GM12878 (cell line): ENCODE results near the gene CRYL1. TPM values are rescaled to one million over a fixed set of nuclear protein-coding genes. Genes with fewer than 3 reads are reported as not detected.

ENCODE experiments used
- ATAC-seq: fragments of 200-7000 bp; cut with Tn5 transposase; 3 replicates; pipeline ENCODE4 v1.9.1; 2020; ENCODE audit warnings: mild to moderate bottlenecking, moderate library complexity
- BruUV-seq: library from RNA; stranded (reverse); fragments of 400-500 nt; replicated peaks from 2 replicates; lab custom pipeline; 2021; lab: Mats Ljungman, UMichigan
- CTCF ChIA-PET: fragments of 300-600 bp; sonication (Branson Sonifier 250); formaldehyde crosslinking; extraction: SDS; loops from one replicate; lab custom pipeline; 2021; ENCODE audit warnings: inconsistent platforms; lab: Yijun Ruan, JAX
- POLR2A ChIA-PET: fragments of 350-600 bp; formaldehyde crosslinking; extraction: SDS; loops from one replicate; lab custom pipeline; 2021; ENCODE audit warnings: inconsistent platforms; lab: Charles Lee
- RAD21 ChIA-PET: fragments of 300-600 bp; sonication (Branson Sonifier 250); formaldehyde crosslinking; loops from one replicate; lab custom pipeline; 2023; ENCODE audit warnings: antibody characterized with exemption; ENCODE audit not compliant: unreplicated experiment; lab: Charles Lee
- SMC1A ChIA-PET: fragments of 300-600 bp; sonication (Branson Sonifier 250); formaldehyde crosslinking; loops from one replicate; lab custom pipeline; 2023; ENCODE audit not compliant: unreplicated experiment, uncharacterized antibody; lab: Charles Lee
- DNase-seq: peaks from one replicate; pipeline ENCODE4 v3.0.0-alpha.2; 2011; ENCODE audit warnings: low read depth, low spot score
- FAIRE-seq: peaks from 3 replicates; lab custom pipeline; 2011; peaks lifted over from hg19 to GRCh38; lab: Jason Lieb, UNC
- H2AFZ ChIP-seq: 2 replicates; pipeline ENCODE4 v1.6.0; 2011; ENCODE audit warnings: low read depth, low read length, control low read depth; ENCODE audit not compliant: control insufficient read depth
- H3K27ac ChIP-seq: 2 replicates; pipeline ENCODE4 v1.5.1; 2011; ENCODE audit warnings: control low read depth; ENCODE audit not compliant: control insufficient read depth, insufficient read depth
- H3K27me3 ChIP-seq, 2 experiments: replicated peaks in 1 of 2; 2 replicates each; pipeline versions ENCODE4 v1.6.0 to v1.6.1; 2011; ENCODE audit warnings: low read length in 1 of 2; ENCODE audit not compliant: control insufficient read depth in 2 of 2, insufficient read depth in 2 of 2
- H3K36me3 ChIP-seq, 2 experiments: 2 replicates each; pipeline ENCODE4 v1.5.1; 2011; ENCODE audit warnings: low read length in 1 of 2; ENCODE audit not compliant: control insufficient read depth in 2 of 2, insufficient read depth in 2 of 2
- H3K4me1 ChIP-seq: 2 replicates; pipeline ENCODE4 v1.6.1; 2011; ENCODE audit warnings: mild to moderate bottlenecking, low read length, moderate library complexity, mixed read lengths; ENCODE audit not compliant: control insufficient read depth, insufficient read depth
- H3K4me2 ChIP-seq: 2 replicates; pipeline ENCODE4 v1.6.0; 2011; ENCODE audit warnings: control low read depth; ENCODE audit not compliant: control insufficient read depth, insufficient read depth
- H3K4me3 ChIP-seq: fragments of 200-600 bp; sonication (generic); 2 replicates; pipeline ENCODE4 v1.5.1; 2016
- H3K79me2 ChIP-seq: 2 replicates; pipeline ENCODE4 v1.6.0; 2011; ENCODE audit warnings: low read length; ENCODE audit not compliant: control insufficient read depth, insufficient read depth
- H3K9ac ChIP-seq: 2 replicates; pipeline ENCODE4 v1.8.0; 2011; ENCODE audit warnings: low read length, control low read depth, mixed read lengths; ENCODE audit not compliant: control insufficient read depth, insufficient read depth
- H3K9me3 ChIP-seq: replicated peaks from 3 replicates; pipeline ENCODE4 v1.5.1; 2011; ENCODE audit warnings: mild to moderate bottlenecking, low read length; ENCODE audit not compliant: control insufficient read depth, insufficient read depth
- H4K20me1 ChIP-seq: 2 replicates; pipeline ENCODE4 v1.6.0; 2011; ENCODE audit not compliant: control insufficient read depth, insufficient read depth
- CBFB ChIP-seq: IDR thresholded peaks from 2 replicates; pipeline ENCODE4 v1.6.1; 2016; ENCODE audit warnings: antibody characterized with exemption, low read depth
- DPF2 ChIP-seq: fragments of 450-650 bp; IDR thresholded peaks from 2 replicates; pipeline ENCODE4 v1.6.1; 2017; ENCODE audit warnings: mild to moderate bottlenecking
- EGR1 ChIP-seq, 2 experiments: IDR thresholded peaks; 1 replicate in 1 of 2; 2 replicates in 1 of 2; pipeline ENCODE4 v1.6.1; 2011 to 2012; ENCODE audit warnings: low read depth in 2 of 2, low read length in 2 of 2, borderline replicate concordance in 1 of 2, mild to moderate bottlenecking in 1 of 2, moderate library complexity in 1 of 2
- GABPA ChIP-seq: IDR thresholded peaks from 2 replicates; pipeline ENCODE4 v1.6.1; 2014; ENCODE audit warnings: antibody characterized with exemption, low read depth, mild to moderate bottlenecking, inconsistent platforms
- IRF4 ChIP-seq: IDR thresholded peaks from 2 replicates; pipeline ENCODE4 v1.6.1; 2011; ENCODE audit warnings: low read depth, low read length
- MEF2A ChIP-seq: IDR thresholded peaks from 2 replicates; pipeline ENCODE4 v1.6.1; 2011; ENCODE audit warnings: low read depth, mild to moderate bottlenecking, low read length, moderate library complexity; ENCODE audit not compliant: insufficient read depth
- SPI1 ChIP-seq: IDR thresholded peaks from 2 replicates; pipeline ENCODE4 v1.6.1; 2011; ENCODE audit warnings: low read depth, mild to moderate bottlenecking, low read length, moderate library complexity, borderline replicate concordance; ENCODE audit not compliant: insufficient read depth
- ZNF384 ChIP-seq: IDR thresholded peaks from 2 replicates; pipeline ENCODE4 v1.6.1; 2012; ENCODE audit warnings: low read depth, mild to moderate bottlenecking, low read length, improper control_type of control experiment, borderline replicate concordance
- WGBS: methylation state at CpG from one replicate; pipeline ENCODE4 v1.1.6; 2016; ENCODE audit warnings: low lambda C conversion rate; ENCODE audit not compliant: insufficient replicate concordance, insufficient coverage; ENCODE audit errors: missing lambda C conversion rate; 5-methylcytosine and 5-hydroxymethylcytosine counted together
- in situ Hi-C: fragments of 300-500 bp; cut with MboI; formaldehyde crosslinking; loops from 9 replicates; pipeline ENCODE4 v1.14.3; 2018; ENCODE audit warnings: mixed read lengths
- intact Hi-C: fragments of 100-400 bp; cut with micrococcal nuclease; formaldehyde crosslinking; loops from one replicate; pipeline ENCODE4 v1.14.2; 2022; ENCODE audit not compliant: unreplicated experiment
- polyA plus RNA-seq, 11 experiments: library from polyadenylated mRNA; depleted of rRNA in 4 of 11; unstranded in 6 of 11; stranded (reverse) in 5 of 11; fragments of >200 nt; fragmentation: Nextera tagmentation in 4 of 11; fragmentation: Illumina TruSeq in 1 of 11; extraction: Ambion mirVana in 4 of 11; extraction: Trizol in 1 of 11; gene quantifications; 1 replicate in 1 of 11; 2 replicates in 10 of 11; pipeline versions ENCODE4 v1.2.1 to v1.2.3, GENCODE V29; 2011 to 2016; ENCODE audit warnings: inconsistent platforms in 2 of 11, missing spikeins in 2 of 11, low read depth in 1 of 11
- total RNA-seq, 4 experiments: library from RNA; depleted of rRNA in 3 of 4; stranded (reverse); fragments of >200 nt in 3 of 4; fragmentation: Illumina TruSeq in 1 of 4; extraction: Trizol in 1 of 4; gene quantifications; 2 replicates each; pipeline versions ENCODE4 v1.2.1 to v1.2.3, GENCODE V29; 2013 to 2021

The CRYL1 gene
- total and polyA plus RNA-seq, 10 of the 15 experiments (the other 5 are each of a cell fraction or from before 2014, with no cell fraction given) = 5.5 to 36.7 (median 12.2) TPM

DNA sequence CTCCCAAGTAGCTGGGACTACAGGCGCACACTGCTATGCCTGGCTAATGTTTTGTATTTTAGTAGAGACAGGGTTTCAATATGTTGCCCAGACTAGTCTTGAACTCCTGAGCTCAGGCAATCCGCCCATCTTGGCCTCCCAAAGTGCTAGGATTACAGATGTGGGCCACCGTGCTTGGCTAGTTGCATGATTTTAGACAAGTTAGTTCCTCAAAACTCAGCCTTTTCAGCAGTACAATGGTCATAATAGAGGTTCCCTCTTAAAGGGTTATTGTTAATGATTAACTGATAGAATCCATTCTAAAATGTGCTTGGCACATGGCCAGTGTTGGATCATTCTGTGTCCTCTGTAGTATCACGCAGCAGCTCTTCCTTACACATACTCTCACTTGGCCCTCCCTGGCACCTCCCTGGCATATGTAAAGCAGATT is 21.8 kb upstream of the CRYL1 start:
- POLR2A ChIA-PET = no interaction called here
- Histone ChIP-seq H3K27ac (no peak overlapping the region), H3K9ac (no peak overlapping the region), H3K4me1 (no peaks in the 10 kb centered on the region), H3K4me2 (no peak overlapping the region), H3K9me3 (no peaks in the 10 kb centered on the region), H3K79me2 (no peaks in the 10 kb centered on the region), H3K27me3 (no peaks in the 10 kb centered on the region), H2AFZ (no peak overlapping the region), H3K4me3 (no peak overlapping the region), H4K20me1 (no peaks in the 10 kb centered on the region), H3K36me3 (no peaks in the 10 kb centered on the region)
- ATAC-seq = no peak
- no peak for DNase-seq
- intact Hi-C loops = no loop called here
- 50% methylated on average over 4 of the region's 4 CpGs for WGBS
- in situ Hi-C loops = no loop called here
- no TSS peak for BruUV-seq
- CTCF ChIA-PET = interaction anchor here (0.7 to 1.8 kb wide), 2 partner anchors 52 to 1036 kb away, joined by 3 to 5 read pairs; no protein-coding TSS in a partner anchor
- SMC1A ChIA-PET = interaction anchor here (1.3 kb wide), 1 partner anchor 52 kb away, joined by 3 read pairs; no protein-coding TSS in a partner anchor
- RAD21 ChIA-PET = no interaction called here
- TF ChIP-seq ZNF384 (no peak), MEF2A (no peak), IRF4 (no peak), EGR1 (IDR thresholded peaks at IDR 0.05; ENCODE audit: borderline replicate concordance in 1 of 2, low read depth in 2 of 2, low read length in 2 of 2) (no peak), GABPA (no peak), DPF2 (no peak)
- no peak for FAIRE-seq

DNA sequence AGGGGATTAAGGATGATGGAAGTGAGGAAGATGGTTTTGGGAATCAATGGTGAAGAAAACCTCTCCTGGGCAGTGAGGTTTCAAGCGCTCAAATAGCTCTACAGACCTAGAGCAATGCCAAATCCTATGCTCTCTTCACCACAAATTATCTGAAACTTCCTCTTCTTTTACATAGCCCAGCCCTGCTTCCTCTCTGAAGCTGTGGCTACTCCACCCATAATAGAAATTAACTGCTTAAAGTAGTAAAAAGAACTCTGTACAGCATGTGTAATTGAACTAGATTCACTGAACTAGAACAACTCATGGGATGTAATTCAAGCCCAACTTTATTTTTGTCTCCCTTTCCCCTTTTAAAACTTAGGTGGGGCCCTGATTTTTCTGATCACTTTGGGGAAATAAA is 20.9 kb upstream of the CRYL1 start:
- H3K4me1 ChIP-seq = no peaks in the 10 kb centered on the region
- no peak overlapping the region for H3K27ac ChIP-seq
- H3K4me2 ChIP-seq = no peak overlapping the region
- no peak overlapping the region for H3K4me3 ChIP-seq
- 95% methylated on average over 1 of the region's 1 CpG for WGBS
- no peaks in the 10 kb centered on the region for H3K36me3 ChIP-seq
- no peaks in the 10 kb centered on the region for H3K27me3 ChIP-seq
- ATAC-seq (peak; percentile 45; the same call in 1 of the 3 replicates), DNase-seq (no peak), FAIRE-seq (peak; percentile 41)
- ChIA-PET CTCF (interaction anchor here (2.9 kb wide), 1 partner anchor 54 kb away, joined by 13 read pairs; no protein-coding TSS in a partner anchor), SMC1A (interaction anchor here (1.6 kb wide), 1 partner anchor 20 kb away, joined by 6 read pairs; the partner anchor contains the start of gene CRYL1), RAD21 (interaction anchor here (1.8 kb wide), 1 partner anchor 53 kb away, joined by 4 read pairs; no protein-coding TSS in a partner anchor), POLR2A (no interaction called here)
- TF ChIP-seq CBFB (no peak), SPI1 (0 out of 2 replicates have a peak, but pooled peaks have one; percentile 3), GABPA (no peak)
- no peak overlapping the region for H3K9ac ChIP-seq
- no peaks in the 10 kb centered on the region for H3K79me2 ChIP-seq
- in situ Hi-C loops (no loop called here), intact Hi-C loops (no loop called here)
- BruUV-seq = no TSS peak
- no peaks in the 10 kb centered on the region for H3K9me3 ChIP-seq
- no peak overlapping the region for H2AFZ ChIP-seq
- H4K20me1 ChIP-seq = no peaks in the 10 kb centered on the region
